DOHH2 (cell line): ENCODE measurements around the gene C11orf52.

ENCODE experiments used
- EZH2phosphoT487 ChIP-seq: fragments of 200-600 bp; sonication (generic); IDR thresholded peaks from 2 replicates; pipeline ENCODE4 v1.6.1; 2017; ENCODE audit warnings: borderline replicate concordance, mild to moderate bottlenecking, antibody characterized with exemption, low read length, moderate library complexity, mixed read lengths
- TF ChIP-seq, protein P1 (sequence below): fragments of 200-600 bp; sonication (generic); IDR thresholded peaks from one replicate; pipeline ENCODE4 v1.5.1; 2014; ENCODE audit warnings: antibody characterized with exemption, mild to moderate bottlenecking, low read depth, low read length; ENCODE audit not compliant: poor library complexity, severe bottlenecking

DNA sequence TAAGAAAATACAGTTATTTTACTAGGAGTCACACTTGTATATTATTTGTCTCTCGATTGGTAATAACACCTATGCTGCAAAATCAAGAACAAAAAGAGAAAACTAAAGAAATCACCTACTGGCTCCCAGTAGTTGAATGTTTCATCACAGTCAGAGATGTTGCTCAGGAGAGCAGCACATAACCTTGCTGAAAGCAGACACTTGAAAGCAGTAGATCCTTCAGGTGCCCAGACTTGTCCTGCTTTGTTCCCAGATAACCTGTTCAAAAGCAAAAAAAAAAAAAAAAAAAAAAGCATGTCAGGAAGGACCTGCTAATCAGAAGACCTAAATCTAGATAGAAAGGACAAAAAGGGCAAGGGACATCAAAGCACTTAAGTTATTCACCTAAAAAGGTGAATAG, 48.6 kb upstream of the C11orf52 start:
- TF ChIP-seq, protein P1, sequence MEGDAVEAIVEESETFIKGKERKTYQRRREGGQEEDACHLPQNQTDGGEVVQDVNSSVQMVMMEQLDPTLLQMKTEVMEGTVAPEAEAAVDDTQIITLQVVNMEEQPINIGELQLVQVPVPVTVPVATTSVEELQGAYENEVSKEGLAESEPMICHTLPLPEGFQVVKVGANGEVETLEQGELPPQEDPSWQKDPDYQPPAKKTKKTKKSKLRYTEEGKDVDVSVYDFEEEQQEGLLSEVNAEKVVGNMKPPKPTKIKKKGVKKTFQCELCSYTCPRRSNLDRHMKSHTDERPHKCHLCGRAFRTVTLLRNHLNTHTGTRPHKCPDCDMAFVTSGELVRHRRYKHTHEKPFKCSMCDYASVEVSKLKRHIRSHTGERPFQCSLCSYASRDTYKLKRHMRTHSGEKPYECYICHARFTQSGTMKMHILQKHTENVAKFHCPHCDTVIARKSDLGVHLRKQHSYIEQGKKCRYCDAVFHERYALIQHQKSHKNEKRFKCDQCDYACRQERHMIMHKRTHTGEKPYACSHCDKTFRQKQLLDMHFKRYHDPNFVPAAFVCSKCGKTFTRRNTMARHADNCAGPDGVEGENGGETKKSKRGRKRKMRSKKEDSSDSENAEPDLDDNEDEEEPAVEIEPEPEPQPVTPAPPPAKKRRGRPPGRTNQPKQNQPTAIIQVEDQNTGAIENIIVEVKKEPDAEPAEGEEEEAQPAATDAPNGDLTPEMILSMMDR, result no peak
- TF ChIP-seq EZH2phosphoT487, result no peak
